H4 (cell line): ENCODE data around the gene STKLD1. TPM values are rescaled to one million over a fixed set of nuclear protein-coding genes. Genes with fewer than 3 reads are reported as not detected.
A peak's percentile ranks its signal among the peaks of the same experiment; 100 is the strongest.
"Not testable (repeated sequence)": the region's sequence is repeated elsewhere in the genome, so short reads cannot be mapped to it uniquely, and the experiment has no call there.

Experiments
- DNase-seq: peaks from one replicate; pipeline ENCODE4 v3.0.0-alpha.2; 2015; ENCODE audit warnings: low spot score
- total RNA-seq: library from RNA; depleted of rRNA; stranded (reverse); fragments of >200 nt; shearing (Covaris generic); gene quantifications from 2 replicates; pipeline ENCODE4 v1.2.3, GENCODE V29; 2014; rRNA removed

Gene STKLD1
- total RNA-seq, 1 experiment from 2014 or later, result 1.0 TPM

DNA sequence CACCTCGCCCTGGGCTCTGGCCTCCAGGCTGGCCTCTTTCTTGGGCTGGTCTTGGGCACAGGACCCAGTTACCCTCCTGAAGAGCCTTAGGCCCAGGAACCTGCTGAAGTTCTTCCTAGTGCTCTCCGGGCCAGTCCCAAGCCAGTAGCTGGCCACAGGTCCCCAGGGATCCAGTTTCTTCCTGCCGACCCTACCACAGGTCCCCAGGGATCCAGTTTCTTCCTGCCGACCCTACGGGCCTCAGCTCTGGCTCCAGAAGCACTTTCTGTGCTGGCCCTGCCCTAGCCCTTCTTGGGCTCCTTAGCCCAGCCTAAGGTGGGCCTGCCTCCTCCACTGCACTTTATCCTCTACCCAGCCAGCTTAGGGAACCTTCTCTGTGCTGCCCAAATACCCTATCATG, 65.4 kb downstream of the STKLD1 start:
- no peak for DNase-seq

- DNase-seq, result no peak
Measured at GRCh38 chr9:133443248-133443647, 67.1 kb downstream of the STKLD1 start.

- DNase-seq, result no peak
Measured at GRCh38 chr9:133443982-133444381, 67.8 kb downstream of the STKLD1 start.

DNA sequence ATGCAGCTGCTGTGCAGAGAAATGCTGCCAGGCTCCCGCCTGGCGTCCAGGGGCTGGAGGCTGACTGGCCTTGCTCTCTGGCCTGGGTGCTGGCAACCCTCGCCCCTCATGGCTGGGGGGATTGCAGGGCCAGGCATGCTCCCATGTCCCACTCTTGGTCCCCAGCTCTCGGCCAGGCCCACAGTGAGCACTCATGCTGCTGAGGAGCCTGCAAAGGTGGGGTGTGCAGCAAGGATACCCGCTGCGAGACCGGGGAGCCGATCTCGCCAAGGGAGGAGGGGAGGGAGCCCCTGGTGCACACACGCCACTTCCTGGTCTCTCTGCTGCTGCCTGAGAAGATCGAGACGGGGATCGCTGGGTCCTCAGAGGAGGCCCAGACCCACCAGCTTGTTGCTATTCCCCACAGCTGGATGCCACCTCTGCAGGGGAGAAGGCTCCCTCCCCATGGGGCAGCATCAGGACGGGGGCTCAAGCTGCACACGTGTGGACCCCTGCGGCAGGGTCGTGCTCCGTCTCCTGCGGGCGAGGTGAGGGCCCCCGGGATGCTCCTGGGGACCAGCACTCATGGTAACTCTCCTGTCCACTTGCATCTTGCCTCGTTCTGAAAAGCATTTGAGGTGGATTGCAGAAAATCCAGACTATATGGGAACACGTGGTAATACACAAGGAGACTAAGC, 69.3 kb downstream of the STKLD1 start:
- no peak for DNase-seq

DNA sequence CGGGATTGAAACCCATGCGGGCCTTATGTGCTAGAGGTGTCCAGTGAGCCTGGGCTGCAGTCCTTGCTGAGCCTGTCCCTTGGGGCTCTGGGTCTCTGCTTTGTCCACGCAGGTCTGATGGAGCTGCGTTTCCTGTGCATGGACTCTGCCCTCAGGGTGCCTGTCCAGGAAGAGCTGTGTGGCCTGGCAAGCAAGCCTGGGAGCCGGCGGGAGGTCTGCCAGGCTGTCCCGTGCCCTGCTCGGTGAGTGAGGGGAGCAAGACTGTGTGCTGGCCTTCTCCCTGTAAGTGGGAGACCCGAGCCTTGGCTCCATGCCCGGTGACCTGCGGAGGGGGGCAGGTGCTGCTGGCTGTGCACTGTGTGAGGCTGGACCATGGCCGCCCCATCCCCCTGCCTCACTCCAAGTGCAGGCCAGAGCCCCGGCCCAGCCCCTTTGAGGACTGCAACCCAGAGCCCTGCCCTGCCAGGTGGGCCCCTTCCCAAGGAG, 72.4 kb downstream of the STKLD1 start:
- DNase-seq, result no peak

- peak; percentile 55 for DNase-seq
Measured at GRCh38 chr9:133449760-133450159, 73.6 kb downstream of the STKLD1 start.

GRCh38 chr9:133451865-133452264, 75.7 kb downstream of the STKLD1 start:
- DNase-seq, result not testable (repeated sequence)

DNA sequence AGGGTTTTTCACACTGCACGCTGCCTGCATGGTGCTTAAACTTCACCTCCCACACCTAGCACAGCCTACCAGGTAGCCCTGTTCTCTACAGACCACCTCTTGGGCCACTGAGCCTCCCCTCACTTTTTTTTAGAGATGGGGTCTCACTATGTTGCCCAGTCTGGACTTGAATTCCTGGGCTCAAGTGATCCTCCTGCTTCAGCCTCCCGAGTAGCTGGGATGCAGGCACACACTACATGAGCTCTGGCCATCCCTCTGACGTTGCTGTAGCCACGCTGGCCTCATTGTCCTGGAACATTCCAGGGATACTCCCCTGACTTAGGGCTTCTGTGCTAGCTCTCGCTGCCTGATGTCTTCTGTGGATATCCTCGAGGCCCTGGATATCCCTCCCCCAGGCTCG, 76.4 kb downstream of the STKLD1 start:
- no peak for DNase-seq

DNA sequence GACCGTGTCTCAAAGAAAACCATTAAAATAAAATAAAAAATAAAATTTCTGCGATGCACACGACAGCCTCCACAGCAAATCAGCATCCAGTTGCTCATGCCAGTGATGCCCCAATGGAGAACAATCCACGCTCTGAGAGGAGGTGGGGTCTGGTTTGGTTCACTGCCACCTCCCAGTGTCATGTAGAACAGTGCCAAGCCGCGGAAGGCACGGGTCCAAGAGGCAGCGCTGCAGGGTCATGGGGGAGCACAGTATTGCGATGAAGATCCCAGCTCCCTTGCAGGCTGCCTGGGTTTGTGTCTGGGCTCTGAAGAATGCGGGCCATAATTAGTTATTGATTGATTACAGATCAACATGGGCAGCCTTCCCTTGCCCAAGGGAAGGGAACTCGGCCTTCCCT, 77.5 kb downstream of the STKLD1 start:
- DNase-seq, result no peak

GRCh38 chr9:133454325-133454724, 78.2 kb downstream of the STKLD1 start:
- DNase-seq, result no peak

- no peak for DNase-seq
Measured at GRCh38 chr9:133454943-133455673, 78.9 kb downstream of the STKLD1 start.

Other genes with a start within 250 kb of the STKLD1 start
- not detected in 2 replicates for gene GBGT1, start 212.5 kb upstream of the STKLD1 start, total RNA-seq
- gene OBP2B, start 167.1 kb upstream of the STKLD1 start, total RNA-seq, result not detected in 2 replicates
- gene ABO, start 101.2 kb upstream of the STKLD1 start, total RNA-seq, result not detected in 2 replicates
- 7.4 and 8.9 TPM in 2 replicates for gene SURF6, start 40.2 kb upstream of the STKLD1 start, total RNA-seq
- gene MED22, start 28.2 kb upstream of the STKLD1 start, total RNA-seq, result 13.6 and 22.0 TPM in 2 replicates
- 2,696 and 2,716 TPM in 2 replicates for gene RPL7A, start 28.1 kb upstream of the STKLD1 start, total RNA-seq
- gene SURF1, start 19.9 kb upstream of the STKLD1 start, total RNA-seq, result 45.4 and 72.0 TPM in 2 replicates
- 22.1 and 23.0 TPM in 2 replicates for gene SURF2, start 19.8 kb upstream of the STKLD1 start, total RNA-seq
- gene SURF4, start 306 bp upstream of the STKLD1 start, total RNA-seq, result 220 and 254 TPM in 2 replicates
- 11.5 and 15.8 TPM in 2 replicates for gene REXO4, start 41.6 kb downstream of the STKLD1 start, total RNA-seq
- 0.06 and 0.12 TPM in 2 replicates for gene ADAMTS13, start 46.0 kb downstream of the STKLD1 start, total RNA-seq
- gene CACFD1, start 83.6 kb downstream of the STKLD1 start, total RNA-seq, result 2.5 TPM in 2 replicates
- 4.0 and 5.1 TPM in 2 replicates for gene SLC2A6, start 102.7 kb downstream of the STKLD1 start, total RNA-seq
- gene MYMK, start 148.6 kb downstream of the STKLD1 start, total RNA-seq, result not detected in 2 replicates
- not detected in 2 replicates for gene ADAMTSL2, start 158.3 kb downstream of the STKLD1 start, total RNA-seq
- not detected in 2 replicates for gene FAM163B, start 233.0 kb downstream of the STKLD1 start, total RNA-seq